ENCODE measurements around the gene VSIR.

DNA sequence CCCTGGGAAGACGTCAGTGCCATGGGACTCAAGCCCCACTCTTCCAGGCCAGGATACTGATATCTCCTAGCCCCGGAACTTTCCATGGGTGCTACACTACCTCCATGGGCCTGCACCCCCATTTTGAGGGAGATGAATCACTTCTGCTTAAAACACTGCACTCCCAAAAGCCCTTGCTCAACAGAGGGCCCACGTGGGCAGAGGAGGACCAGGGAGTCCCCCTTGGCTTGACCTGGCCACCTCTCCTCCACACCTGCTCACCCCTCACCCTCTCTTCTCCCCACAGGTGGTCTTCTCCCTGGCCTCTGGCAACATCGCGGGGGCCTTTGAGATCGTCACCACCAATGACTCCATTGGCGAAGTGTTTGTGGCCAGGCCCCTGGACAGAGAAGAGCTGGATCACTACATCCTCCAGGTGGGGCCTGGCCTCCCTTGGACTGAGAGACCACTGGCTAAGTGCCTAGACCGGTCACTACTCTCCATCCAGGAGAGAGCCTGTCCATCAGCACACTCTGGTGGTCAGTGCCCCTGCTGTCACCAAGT, 33.9 kb downstream of the VSIR start:
- TF ChIP-seq POLR2A (IDR thresholded peaks at IDR 0.05) (no peak), POLR2AphosphoS5 (IDR thresholded peaks at IDR 0.05) (no peak)
- TF ChIP-seq, protein P1, sequence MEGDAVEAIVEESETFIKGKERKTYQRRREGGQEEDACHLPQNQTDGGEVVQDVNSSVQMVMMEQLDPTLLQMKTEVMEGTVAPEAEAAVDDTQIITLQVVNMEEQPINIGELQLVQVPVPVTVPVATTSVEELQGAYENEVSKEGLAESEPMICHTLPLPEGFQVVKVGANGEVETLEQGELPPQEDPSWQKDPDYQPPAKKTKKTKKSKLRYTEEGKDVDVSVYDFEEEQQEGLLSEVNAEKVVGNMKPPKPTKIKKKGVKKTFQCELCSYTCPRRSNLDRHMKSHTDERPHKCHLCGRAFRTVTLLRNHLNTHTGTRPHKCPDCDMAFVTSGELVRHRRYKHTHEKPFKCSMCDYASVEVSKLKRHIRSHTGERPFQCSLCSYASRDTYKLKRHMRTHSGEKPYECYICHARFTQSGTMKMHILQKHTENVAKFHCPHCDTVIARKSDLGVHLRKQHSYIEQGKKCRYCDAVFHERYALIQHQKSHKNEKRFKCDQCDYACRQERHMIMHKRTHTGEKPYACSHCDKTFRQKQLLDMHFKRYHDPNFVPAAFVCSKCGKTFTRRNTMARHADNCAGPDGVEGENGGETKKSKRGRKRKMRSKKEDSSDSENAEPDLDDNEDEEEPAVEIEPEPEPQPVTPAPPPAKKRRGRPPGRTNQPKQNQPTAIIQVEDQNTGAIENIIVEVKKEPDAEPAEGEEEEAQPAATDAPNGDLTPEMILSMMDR (IDR thresholded peaks at IDR 0.05) = no peak

All from transverse colon (tissue), 4 donors.